ENCODE results near the gene OR13C2.

- TF ChIP-seq CTCF (IDR thresholded peaks at IDR 0.05 in 4 of 5, conservative IDR thresholded peaks at IDR 0.05 in 1 of 5): no peak
- TF ChIP-seq POLR2A (IDR thresholded peaks at IDR 0.05): no peak
Measured at GRCh38 chr9:104556830-104557634, 48.4 kb downstream of the OR13C2 start.

Data from gastrocnemius medialis (tissue), 4 donors.